Kidney glomerular epithelial cell (primary cell): ENCODE data around the gene RNF130.
A peak's percentile ranks its signal among the peaks of the same experiment; 100 is the strongest.

Source experiments
- DNase-seq: peaks from one replicate; lab custom pipeline; 2025; lab: John Stamatoyannopoulos, UW

RNF130 gene

DNA sequence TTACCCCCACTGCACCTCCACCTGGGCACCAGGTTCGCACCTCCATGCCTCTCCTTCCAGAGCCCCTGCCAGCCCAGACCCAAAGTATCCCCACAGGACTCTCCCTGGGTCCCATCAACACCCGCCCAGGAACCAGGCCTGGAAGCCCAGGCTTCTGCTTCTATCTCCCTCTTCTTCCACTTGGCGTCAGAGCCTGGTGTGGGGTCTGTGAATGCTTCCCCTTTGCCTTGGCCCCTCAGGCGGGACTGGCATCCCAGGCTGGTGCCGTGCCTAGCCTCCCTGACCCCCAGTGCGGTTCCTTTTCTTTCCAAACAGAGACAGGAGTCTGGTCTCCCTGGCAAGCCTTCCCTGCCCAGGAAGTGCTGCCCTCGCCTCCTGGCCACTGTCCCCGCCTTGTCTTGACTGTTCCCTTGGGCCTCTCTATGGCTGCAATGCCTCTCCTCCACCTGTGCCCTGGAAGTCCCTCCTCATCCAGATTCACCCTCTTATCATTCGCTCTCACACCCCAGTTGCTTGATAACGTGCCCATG lies 156.1 kb downstream of the RNF130 start:
- DNase-seq: no peak

- DNase-seq: peak; percentile 20
Measured at GRCh38 chr5:179914032-179914755, 157.4 kb downstream of the RNF130 start.

DNA sequence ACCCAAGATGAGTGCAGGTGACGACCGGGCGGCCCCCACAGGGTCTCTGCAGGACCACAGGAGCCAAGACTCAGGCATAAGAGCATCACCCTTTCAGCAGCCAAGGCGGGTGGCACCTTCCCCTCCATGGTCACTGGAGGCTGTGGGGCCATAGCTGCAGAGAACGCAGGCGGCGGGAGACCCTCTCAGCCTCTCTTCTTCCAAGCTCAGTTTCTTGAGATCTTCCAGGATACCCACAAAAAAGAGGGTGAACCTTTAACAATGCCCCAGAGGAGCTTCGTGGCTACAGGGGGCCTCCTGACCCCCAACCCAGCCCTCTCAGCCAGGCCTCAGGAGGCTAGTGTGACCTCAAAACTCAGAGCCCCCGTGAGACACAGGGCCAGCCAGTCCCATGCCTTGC lies 158.1 kb downstream of the RNF130 start:
- no peak for DNase-seq

DNA sequence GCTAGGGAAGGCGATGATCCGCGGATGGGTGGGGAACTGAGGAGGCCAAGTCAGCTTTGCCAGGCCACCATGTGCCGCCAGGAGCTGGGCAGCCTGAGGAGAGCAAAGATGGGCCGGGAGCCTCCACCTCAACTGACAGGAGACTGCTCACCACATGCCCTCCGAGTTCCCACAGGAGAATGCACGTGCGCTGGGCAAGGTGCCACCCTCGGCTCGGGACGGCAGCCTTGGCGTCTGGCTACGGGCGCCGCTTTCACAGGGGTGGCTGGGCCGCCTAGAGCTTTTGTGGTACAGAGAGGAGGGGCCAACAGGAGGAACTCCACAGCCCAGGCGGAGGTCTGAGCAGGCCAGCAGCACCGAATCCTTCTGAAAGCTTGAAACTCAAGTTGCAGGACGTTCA lies 158.6 kb downstream of the RNF130 start:
- DNase-seq: no peak

GRCh38 chr5:179912386-179912785 lies 159.2 kb downstream of the RNF130 start:
- DNase-seq: no peak

DNA sequence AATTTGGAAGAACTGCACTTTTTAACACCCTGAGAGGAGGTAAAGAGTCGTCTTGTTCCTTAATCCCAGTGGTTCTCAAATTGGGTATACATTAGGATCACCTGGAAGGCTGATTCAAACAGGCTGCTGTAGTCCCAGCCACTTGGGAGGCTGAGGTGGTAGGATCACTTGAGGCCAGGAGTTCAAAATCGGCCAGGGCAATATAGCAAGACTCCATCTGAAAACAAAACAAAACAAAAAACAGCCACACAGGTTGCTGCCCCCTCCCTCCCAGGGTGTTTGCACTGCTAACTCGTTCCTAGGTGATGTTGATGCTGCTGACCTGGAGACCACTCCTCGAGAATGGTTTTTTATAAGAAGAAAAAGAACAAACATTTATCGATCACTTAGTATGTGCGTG lies 162.3 kb downstream of the RNF130 start:
- DNase-seq: no peak

DNA sequence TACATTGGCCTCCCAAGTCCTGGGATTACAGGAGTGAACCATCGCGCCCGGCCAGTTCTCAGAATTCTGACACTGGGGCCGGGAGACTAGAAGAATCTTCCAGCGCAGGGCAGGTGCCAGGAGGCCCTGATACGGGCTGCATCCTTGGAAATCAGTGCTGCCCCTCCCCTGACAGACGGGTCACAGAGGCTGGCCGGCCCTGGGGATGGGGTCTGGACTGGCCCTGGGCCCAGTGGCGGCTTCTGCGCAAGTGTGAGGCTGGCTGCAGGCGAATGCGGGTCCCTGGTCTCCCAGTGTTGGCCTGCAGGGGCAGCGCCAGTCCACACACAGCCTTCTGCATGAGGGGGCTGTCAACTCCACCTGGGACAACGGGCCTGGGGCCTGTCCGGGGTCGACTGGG lies 163.0 kb downstream of the RNF130 start:
- DNase-seq: no peak

- DNase-seq: peak; percentile 55
Measured at GRCh38 chr5:179907556-179908324, 163.8 kb downstream of the RNF130 start, which contains the start of gene TBC1D9B. Gene TBC1D9B (minus strand): TSS chr5:179907897. CDS start chr5:179907821, 76 bp downstream.

GRCh38 chr5:179906795-179907555 lies 164.6 kb downstream of the RNF130 start:
- no peak for DNase-seq

DNA sequence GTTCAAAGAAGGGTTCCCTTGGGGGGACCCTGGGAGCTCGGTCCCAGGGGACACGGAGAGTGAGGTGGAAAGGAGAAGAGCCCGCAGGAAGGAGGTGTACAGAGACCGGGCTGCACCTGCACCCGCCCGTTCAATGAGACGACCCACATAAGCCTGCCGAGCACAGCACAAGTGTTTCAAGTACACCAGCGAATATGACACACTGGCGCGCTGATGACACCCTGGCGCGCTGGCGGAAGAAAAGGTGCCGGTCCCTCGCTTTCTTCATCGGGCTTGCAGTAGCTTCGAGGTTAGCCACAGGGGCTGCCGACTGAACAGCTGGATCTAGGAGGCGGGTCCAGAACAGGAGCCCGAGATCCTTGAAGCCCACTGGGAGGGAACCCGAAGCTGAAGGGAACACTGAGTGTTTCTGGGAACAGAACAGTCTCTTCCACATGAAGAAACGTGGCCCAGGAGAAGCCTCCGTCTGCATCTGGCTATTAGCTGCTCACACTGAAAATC lies 165.2 kb downstream of the RNF130 start:
- DNase-seq: no peak

- no peak for DNase-seq
Measured at GRCh38 chr5:179905161-179905560, 166.4 kb downstream of the RNF130 start.
